Measurements from ENCODE around the gene CMTM1.
A peak's percentile ranks its signal among the peaks of the same experiment; 100 is the strongest.

CMTM1 gene

GRCh38 chr16:66566051-66566901 is at the start of gene CMTM1:
Gene CMTM1 (plus strand): TSS chr16:66566439. CDS start chr16:66566514, 75 bp downstream.
- DNase-seq (ENCODE audit: low spot score): no peak
- TF ChIP-seq CTCF (IDR thresholded peaks at IDR 0.05; ENCODE audit: extremely low read depth, missing control alignments): no peak

- DNase-seq (ENCODE audit: low spot score): no peak
- TF ChIP-seq CTCF (IDR thresholded peaks at IDR 0.05; ENCODE audit: extremely low read depth, missing control alignments): no peak
Observed at GRCh38 chr16:66516509-66516807, 49.8 kb upstream of the CMTM1 start.

- peak; percentile 92 for DNase-seq (ENCODE audit: low spot score)
- TF ChIP-seq CTCF (IDR thresholded peaks at IDR 0.05; ENCODE audit: extremely low read depth, missing control alignments): no peak
Observed at GRCh38 chr16:66516808-66517585, 49.2 kb upstream of the CMTM1 start.

GRCh38 chr16:66517586-66518263 is 48.5 kb upstream of the CMTM1 start:
- no peak for DNase-seq (ENCODE audit: low spot score)
- TF ChIP-seq CTCF (IDR thresholded peaks at IDR 0.05; ENCODE audit: extremely low read depth, missing control alignments): no peak

- TF ChIP-seq CTCF (IDR thresholded peaks at IDR 0.05; ENCODE audit: extremely low read depth, missing control alignments): no peak
- no peak for DNase-seq (ENCODE audit: low spot score)
Observed at GRCh38 chr16:66519482-66520373, 46.5 kb upstream of the CMTM1 start.

- no peak for TF ChIP-seq CTCF (IDR thresholded peaks at IDR 0.05; ENCODE audit: extremely low read depth, missing control alignments)
- no peak for DNase-seq (ENCODE audit: low spot score)
Observed at GRCh38 chr16:66520406-66521170, 45.7 kb upstream of the CMTM1 start.
